Measurements from ENCODE around the gene ATXN7L2. TPM values are rescaled to one million over a fixed set of nuclear protein-coding genes. Genes with fewer than 3 reads are reported as not detected.

ATXN7L2 gene
- total and polyA plus RNA-seq, 2 of the 8 experiments (the other 6 are each of a cell fraction or from before 2014, with no cell fraction given): 8.1 to 9.3 TPM

GRCh38 chr1:109475261-109475660, 8.4 kb upstream of the ATXN7L2 start:
- Histone ChIP-seq H2BK15ac (ENCODE audit: low read length) (no peak overlapping the region), H3K56ac (replicated peaks; ENCODE audit: insufficient read length, low read depth, low read length) (no peak overlapping the region), H4K20me1 (replicated peaks in 1 of 2; ENCODE audit: control insufficient read depth in 1 of 2, insufficient read depth in 2 of 2, low read length in 2 of 2) (peaks cover 0 to 2% of the 10 kb centered on the region in 2 experiments), H3K23me2 (ENCODE audit: low read depth, low read length) (no peaks in the 10 kb centered on the region), H4K8ac (ENCODE audit: extremely low read depth, insufficient read depth, low read length) (no peak overlapping the region), H2AK5ac (ENCODE audit: low read depth, low read length) (no peak overlapping the region), H2BK12ac (ENCODE audit: low read depth, low read length) (no peak overlapping the region), H2BK20ac (ENCODE audit: low read length) (no peak overlapping the region), H3K9ac (replicated peaks in 1 of 4; ENCODE audit: extremely low read depth in 1 of 4, low read depth in 3 of 4, low read length in 3 of 4) (no peak overlapping the region), H3K27ac (ENCODE audit: low read depth, low read length) (no peak overlapping the region), H3K4ac (replicated peaks; ENCODE audit: insufficient read length, low read depth, low read length) (no peak overlapping the region), H3K36me3 (ENCODE audit: control insufficient read depth in 2 of 4, insufficient read depth in 4 of 4, low read length in 3 of 4) (no peaks in the 10 kb centered on the region), H3K14ac (ENCODE audit: insufficient read length) (no peak overlapping the region), H3K18ac (ENCODE audit: extremely low read depth, low read length) (no peak overlapping the region), H3K79me1 (ENCODE audit: low read depth, low read length) (no peaks in the 10 kb centered on the region), H3K23ac (ENCODE audit: insufficient read length) (no peak overlapping the region), H2BK120ac (replicated peaks; ENCODE audit: low read depth, low read length) (no peak overlapping the region), H3K4me3 (ENCODE audit: extremely low read depth in 1 of 4, insufficient read depth in 2 of 4, low read depth in 3 of 4, low read length in 4 of 4) (no peak overlapping the region), H2AFZ (ENCODE audit: low read length) (no peak overlapping the region), H2BK5ac (ENCODE audit: low read depth, low read length) (no peak overlapping the region), H3K27me3 (replicated peaks in 1 of 4; ENCODE audit: control insufficient read depth in 3 of 4, extremely low read depth in 1 of 4, insufficient read depth in 3 of 4, low read length in 3 of 4) (peaks cover 0 to 5% (median under 1%) of the 10 kb centered on the region in 4 experiments; a peak in 3 of 7 replicates), H3K4me1 (replicated peaks in 1 of 4; ENCODE audit: control insufficient read depth in 3 of 4, insufficient read depth in 4 of 4, low read length in 3 of 4) (no peaks in the 10 kb centered on the region), H3K9me3 (ENCODE audit: insufficient read depth in 2 of 2, low read depth in 1 of 2, low read length in 1 of 2) (no peaks in the 10 kb centered on the region), H3K79me2 (ENCODE audit: control insufficient read depth in 1 of 2, insufficient read depth in 2 of 2, low read length in 2 of 2) (no peaks in the 10 kb centered on the region), H3K4me2 (ENCODE audit: insufficient read depth in 1 of 2, low read depth in 2 of 2, low read length in 2 of 2) (no peak overlapping the region), H4K5ac (ENCODE audit: insufficient read length, low read depth, low read length) (no peak overlapping the region), H4K91ac (replicated peaks; ENCODE audit: insufficient read length, low read length) (no peak overlapping the region)
- ChIA-PET POLR2A (ENCODE audit: partially characterized antibody) (no interaction called here), CTCF (ENCODE audit: partially characterized antibody) (interaction anchor here (1.5 to 9.8 kb wide), 3 partner anchors 17 to 58 kb away, joined by 4 to 95 read pairs (median 16); partner anchors contain the start of gene CYB561D1)
- TF ChIP-seq KDM5A (IDR thresholded peaks at IDR 0.05; ENCODE audit: low read length) (no peak), NRF1 (IDR thresholded peaks at IDR 0.05; ENCODE audit: low read depth, low read length) (no peak), JUND (IDR thresholded peaks at IDR 0.05; ENCODE audit: low read length) (no peak), KDM1A (IDR thresholded peaks at IDR 0.05; ENCODE audit: borderline replicate concordance, low read length) (no peak), POLR2AphosphoS5 (IDR thresholded peaks at IDR 0.05; ENCODE audit: low read depth, low read length) (no peak), MAFK (IDR thresholded peaks at IDR 0.05; ENCODE audit: low read depth, low read length) (no peak), KDM4A (IDR thresholded peaks at IDR 0.05; ENCODE audit: low read depth, low read length, severe bottlenecking) (no peak), HDAC2 (IDR thresholded peaks at IDR 0.05; ENCODE audit: borderline replicate concordance in 1 of 2, low read depth in 2 of 2, low read length in 2 of 2) (no peak)
- TF ChIP-seq, protein P1, sequence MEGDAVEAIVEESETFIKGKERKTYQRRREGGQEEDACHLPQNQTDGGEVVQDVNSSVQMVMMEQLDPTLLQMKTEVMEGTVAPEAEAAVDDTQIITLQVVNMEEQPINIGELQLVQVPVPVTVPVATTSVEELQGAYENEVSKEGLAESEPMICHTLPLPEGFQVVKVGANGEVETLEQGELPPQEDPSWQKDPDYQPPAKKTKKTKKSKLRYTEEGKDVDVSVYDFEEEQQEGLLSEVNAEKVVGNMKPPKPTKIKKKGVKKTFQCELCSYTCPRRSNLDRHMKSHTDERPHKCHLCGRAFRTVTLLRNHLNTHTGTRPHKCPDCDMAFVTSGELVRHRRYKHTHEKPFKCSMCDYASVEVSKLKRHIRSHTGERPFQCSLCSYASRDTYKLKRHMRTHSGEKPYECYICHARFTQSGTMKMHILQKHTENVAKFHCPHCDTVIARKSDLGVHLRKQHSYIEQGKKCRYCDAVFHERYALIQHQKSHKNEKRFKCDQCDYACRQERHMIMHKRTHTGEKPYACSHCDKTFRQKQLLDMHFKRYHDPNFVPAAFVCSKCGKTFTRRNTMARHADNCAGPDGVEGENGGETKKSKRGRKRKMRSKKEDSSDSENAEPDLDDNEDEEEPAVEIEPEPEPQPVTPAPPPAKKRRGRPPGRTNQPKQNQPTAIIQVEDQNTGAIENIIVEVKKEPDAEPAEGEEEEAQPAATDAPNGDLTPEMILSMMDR (IDR thresholded peaks at IDR 0.05; ENCODE audit: control extremely low read depth in 1 of 3, insufficient read depth in 1 of 3, low read depth in 1 of 3, low read length in 3 of 3): no peak
- no peak for DNase-seq (ENCODE audit: low read depth in 1 of 2, low spot score in 2 of 2)
- no peak for FAIRE-seq
- 77% methylated on average over 9 of the region's 9 CpGs; no CpG with 5 or more reads in 1 of the 2 experiments for WGBS, 2 experiments (ENCODE audit: extremely low coverage in 1 of 2, insufficient coverage in 1 of 2, insufficient read length in 1 of 2, insufficient replicate concordance in 2 of 2, low coverage in 1 of 2, low lambda C conversion rate in 2 of 2, missing lambda C conversion rate in 1 of 2)
